ENCODE data around the gene RPL35.
"Not testable (repeated sequence)": the region's sequence is repeated elsewhere in the genome, so short reads cannot be mapped to it uniquely, and the experiment has no call there.

The RPL35 gene

DNA sequence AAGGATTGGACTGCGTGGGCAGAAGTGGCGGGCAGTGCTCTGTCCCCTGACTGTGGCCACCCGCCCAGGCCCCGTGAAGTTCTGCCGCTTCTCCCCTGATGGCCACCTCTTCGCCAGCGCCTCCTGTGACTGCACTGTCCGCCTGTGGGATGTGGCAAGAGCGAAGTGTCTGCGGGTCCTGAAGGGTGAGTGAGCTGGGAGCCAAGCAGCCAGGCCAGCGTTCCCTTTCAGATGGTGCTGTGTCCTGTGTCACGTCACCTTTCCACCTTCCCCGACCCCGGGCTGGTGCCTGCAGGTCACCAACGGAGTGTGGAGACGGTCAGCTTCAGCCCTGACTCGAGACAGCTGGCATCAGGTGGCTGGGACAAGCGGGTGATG lies 6.2 kb downstream of the RPL35 start:
- DNase-seq = no peak

DNA sequence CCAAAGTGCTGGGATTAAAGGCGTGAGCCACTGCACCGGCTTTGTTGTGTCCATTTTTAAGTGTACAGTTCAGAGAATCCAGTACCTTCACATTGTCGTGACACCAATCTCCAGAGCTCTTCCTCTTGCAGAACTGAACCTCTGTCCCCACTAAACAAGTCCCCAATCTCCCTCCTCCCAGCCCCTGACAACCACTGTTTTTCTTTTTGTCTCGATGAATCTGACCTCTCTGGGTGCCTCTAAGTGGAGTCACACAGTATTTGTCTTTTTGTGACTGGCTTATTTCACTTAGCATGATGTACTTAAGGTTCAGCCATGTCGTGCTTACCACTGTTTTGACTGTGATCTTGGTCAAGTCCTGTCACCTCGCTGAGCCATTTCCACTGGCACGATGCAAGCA lies 6.9 kb downstream of the RPL35 start:
- in situ Hi-C loops (cut with HindIII; ENCODE audit: low pct_ligation_motif_present, low pct_unique_long_range_greater_than_20kb, low sequenced_read_pairs) = no loop called here
- DNase-seq = no peak

More for the DNA sequence above, 6.2 kb downstream of the RPL35 start:
- in situ Hi-C loops (cut with HindIII; ENCODE audit: low pct_ligation_motif_present, low pct_unique_long_range_greater_than_20kb, low sequenced_read_pairs) = no loop called here

DNA sequence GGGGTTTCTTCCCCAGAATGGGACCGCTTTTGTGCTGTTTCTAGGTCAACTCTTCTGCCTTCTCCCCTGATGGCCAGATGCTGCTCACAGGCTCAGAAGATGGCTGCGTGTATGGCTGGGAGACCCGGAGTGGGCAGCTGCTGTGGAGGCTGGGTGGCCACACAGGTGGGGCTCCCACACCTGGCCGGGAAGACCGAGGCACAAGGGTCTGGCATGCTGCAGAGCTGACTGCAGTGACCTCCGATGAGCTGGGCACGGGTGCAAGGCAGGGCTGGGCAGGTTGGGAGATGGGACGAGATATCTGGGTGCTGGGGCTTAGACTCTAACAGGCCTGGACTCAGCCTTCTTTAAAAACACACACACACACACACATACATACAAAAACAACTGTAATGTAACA lies 7.6 kb downstream of the RPL35 start:
- no peak for DNase-seq
- in situ Hi-C loops (cut with HindIII; ENCODE audit: low pct_ligation_motif_present, low pct_unique_long_range_greater_than_20kb, low sequenced_read_pairs) = no loop called here

DNA sequence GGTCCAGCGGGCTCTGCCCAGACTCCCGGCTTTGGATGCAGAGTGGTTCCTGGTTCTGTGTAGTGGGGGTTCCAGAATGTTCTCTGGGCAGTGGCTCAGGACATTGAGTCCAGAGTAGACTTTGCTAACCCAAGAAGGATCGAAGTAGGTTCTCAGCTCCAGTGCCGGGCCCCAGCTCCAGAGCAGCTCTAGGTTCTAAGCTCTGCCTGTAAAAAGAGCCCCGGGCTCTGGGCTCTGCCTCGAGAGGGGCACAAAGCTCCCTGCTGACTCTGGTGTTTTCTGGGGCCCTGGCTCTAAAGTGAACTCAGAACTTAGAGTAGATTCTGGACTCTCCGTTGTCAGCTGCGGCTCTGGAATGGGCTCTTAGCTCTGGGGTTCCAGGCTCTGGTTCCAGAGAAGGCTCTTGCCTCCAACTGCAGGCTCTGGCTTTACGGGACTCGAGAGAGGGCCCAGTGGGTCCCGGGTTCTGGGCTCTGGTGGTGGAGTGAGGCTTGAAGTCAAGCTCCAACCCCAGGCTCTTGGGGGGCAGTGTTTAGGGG lies 8.1 kb downstream of the RPL35 start:
- no peak for DNase-seq
- in situ Hi-C loops (cut with HindIII; ENCODE audit: low pct_ligation_motif_present, low pct_unique_long_range_greater_than_20kb, low sequenced_read_pairs) = no loop called here

DNA sequence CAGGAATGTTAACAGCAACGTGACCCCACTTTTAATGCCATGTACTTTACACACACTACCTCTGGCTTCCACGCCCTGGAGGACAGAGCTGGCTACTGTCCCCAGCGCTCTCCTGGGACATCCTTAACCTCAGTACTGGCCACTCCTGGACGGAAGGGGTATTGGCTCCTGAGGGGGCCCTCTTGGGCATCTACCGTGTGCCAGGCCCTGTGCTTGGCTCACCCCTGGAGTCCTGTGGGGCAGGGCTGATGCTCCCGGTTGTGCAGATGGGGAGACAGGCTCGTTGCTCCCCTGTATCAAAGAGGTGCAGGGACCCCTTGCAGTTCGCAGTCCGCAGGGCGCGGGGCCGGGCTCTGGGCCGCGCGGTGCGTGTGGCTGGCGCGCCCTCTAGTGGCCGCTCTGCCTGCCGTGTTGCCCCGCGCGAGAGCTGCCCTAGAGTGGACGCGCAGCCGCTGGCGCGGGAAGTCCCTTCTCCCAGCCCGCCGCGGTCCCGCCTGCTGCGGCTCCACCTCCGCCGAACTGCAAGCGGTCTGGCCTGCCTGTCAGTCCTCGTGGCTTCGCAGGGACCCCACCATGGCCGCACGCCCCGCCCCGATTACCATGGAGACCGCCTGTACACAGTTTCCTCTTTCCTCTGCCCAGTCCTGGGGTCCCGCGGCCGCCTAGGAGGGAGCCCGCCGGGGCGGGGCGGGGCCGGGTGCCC lies 8.8 kb downstream of the RPL35 start, which contains the start of gene WDR38:
TSS of gene WDR38 (plus strand) at position 632 of the 703 bp plus-strand sequence. CDS start 72 bp downstream, outside the sequence.
- peak; percentile 74 for DNase-seq
- in situ Hi-C loops (cut with HindIII; ENCODE audit: low pct_ligation_motif_present, low pct_unique_long_range_greater_than_20kb, low sequenced_read_pairs) = no loop called here

GRCh38 chr9:124852121-124852828 lies 9.5 kb downstream of the RPL35 start:
- no peak for DNase-seq
- in situ Hi-C loops (cut with HindIII; ENCODE audit: low pct_ligation_motif_present, low pct_unique_long_range_greater_than_20kb, low sequenced_read_pairs) = no loop called here

DNA sequence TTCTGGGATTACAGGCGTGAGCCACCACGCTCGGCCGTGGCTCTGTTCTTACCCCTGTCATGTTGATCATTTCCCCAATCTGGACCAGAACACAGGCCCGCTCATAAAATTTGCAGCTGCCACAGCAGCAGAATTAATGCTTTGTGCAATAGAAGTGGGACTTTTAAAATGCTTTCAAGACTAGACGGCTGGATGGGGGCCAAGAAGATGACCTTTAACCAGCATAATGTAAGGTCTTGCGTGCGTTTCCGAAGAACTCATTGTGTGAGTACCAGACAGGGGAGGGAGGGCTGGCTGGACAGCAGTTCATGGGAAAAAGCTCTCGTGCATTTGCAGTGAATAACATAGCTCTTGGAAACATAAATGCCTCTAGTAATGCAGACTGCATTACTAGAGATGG lies 12.0 kb downstream of the RPL35 start:
- in situ Hi-C loops (cut with HindIII; ENCODE audit: low pct_ligation_motif_present, low pct_unique_long_range_greater_than_20kb, low sequenced_read_pairs) = no loop called here

GRCh38 chr9:124846969-124847368 lies 14.8 kb downstream of the RPL35 start:
- in situ Hi-C loops (cut with HindIII; ENCODE audit: low pct_ligation_motif_present, low pct_unique_long_range_greater_than_20kb, low sequenced_read_pairs) = no loop called here
- DNase-seq = no peak

More for the DNA sequence above, 12.0 kb downstream of the RPL35 start:
- DNase-seq = no peak

DNA sequence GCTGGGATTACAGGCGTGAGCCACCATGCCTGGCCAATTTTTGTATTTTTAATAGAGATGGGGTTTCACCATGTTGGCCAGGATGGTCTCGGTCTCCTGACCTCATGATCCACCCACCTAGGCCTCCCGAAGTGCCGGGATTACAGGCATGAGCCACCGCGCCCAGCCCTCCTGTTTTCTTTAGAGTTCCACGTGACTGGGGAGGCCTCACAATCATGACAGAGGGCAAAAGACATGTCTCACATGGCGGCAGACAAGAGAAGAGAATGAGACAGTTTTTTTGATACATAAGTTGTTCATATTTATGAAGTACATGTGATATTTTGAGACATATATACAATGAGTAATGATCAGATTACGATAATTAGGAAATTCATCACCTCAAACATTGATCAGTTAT lies 15.3 kb downstream of the RPL35 start:
- in situ Hi-C loops (cut with HindIII; ENCODE audit: low pct_ligation_motif_present, low pct_unique_long_range_greater_than_20kb, low sequenced_read_pairs); DNase-seq: not testable (repeated sequence)

- in situ Hi-C loops (cut with HindIII; ENCODE audit: low pct_ligation_motif_present, low pct_unique_long_range_greater_than_20kb, low sequenced_read_pairs) = no loop called here
- no peak for DNase-seq
Observed at GRCh38 chr9:124844291-124844690, 17.5 kb downstream of the RPL35 start.

DNA sequence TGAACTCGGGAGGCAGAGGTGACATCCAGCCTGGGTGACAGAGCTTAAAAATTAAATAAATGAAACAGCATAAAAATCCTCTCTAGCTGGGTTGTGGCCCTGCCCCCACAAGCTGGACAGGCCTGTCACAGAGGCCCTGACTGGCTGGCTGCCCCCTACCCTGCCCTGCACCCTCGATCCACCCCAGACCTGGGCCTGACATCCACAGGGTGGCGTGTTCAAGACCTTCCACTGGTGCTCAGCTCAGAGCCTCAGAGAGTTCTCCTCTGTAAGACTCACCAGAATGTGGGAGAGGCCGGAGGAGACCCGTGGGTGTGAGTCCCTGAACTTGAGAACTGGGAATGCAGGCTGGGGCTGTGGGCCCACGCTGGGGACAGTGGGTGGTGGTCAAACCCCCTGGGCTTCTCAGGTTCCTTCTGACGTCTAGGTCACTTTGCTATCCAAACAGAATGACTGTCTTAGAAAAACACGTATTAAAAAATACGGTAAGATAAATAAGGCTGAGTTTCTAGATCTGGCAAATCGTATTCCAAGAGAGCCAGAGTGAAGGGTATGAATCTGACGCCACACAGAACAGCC lies 18.2 kb downstream of the RPL35 start:
- no peak for DNase-seq
- in situ Hi-C loops (cut with HindIII; ENCODE audit: low pct_ligation_motif_present, low pct_unique_long_range_greater_than_20kb, low sequenced_read_pairs) = no loop called here

DNA sequence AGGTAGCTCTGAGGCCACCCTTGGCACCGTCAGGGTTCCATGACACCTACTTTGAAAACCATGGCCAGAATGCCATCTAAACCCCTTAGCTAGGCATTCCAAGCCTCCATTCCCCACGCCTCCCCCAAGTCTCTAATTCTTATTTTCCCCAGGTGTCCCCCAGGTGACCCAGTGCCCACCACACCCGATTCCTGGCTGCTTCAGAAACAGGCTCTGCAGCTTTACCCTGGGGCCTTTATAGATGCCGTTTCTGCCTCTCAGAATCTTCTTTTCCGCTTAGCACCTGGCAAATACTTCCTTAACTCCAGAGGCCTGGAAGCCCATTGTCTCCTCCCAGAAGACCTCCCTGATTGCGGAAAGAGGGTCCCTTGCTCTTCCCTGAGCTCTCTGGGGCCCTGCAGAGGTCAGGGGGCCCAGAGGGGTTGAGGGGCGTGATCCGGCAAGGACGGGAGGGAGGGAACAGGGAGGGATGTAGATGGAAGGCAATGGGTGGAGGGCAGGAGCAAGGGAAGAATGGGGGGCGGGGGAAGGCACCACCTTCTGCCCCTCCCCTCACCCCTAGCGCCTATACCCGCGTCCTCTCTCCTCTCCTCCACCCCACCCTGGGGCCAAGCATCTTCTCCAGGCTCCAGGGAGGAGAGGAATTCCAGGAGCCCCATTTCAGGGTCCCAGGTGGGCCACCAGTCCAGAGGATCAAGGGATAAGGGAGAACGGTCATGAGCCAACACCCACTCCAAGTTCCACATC lies 20.5 kb downstream of the RPL35 start:
- DNase-seq = no peak
- in situ Hi-C loops (cut with HindIII; ENCODE audit: low pct_ligation_motif_present, low pct_unique_long_range_greater_than_20kb, low sequenced_read_pairs) = no loop called here

DNA sequence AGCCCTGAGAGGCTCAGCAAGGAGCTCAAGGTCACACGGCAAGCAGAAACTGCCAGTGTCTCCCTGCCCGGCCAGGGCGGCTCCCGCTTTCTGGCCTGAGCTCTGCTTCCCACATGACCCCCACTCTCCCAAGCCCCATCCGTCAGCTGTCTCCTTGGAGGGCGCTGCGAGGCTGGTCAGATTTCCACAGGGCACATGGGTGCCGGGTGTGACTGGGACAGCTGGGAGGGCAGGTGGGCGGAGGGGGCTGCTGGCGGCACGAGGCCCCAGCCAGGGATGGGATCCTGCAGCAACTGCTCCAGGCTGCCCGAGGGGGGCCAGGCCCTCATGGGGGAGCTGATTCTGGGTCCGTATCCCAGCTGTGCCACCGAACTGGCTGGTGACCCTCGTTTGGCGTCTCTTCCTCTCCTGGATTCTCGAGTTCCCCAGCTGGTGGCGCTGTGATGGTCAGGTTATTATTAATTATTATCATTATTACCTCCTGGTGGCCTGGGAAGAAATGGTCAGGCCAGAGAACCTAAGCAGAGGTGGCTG lies 21.4 kb downstream of the RPL35 start:
- in situ Hi-C loops (cut with HindIII; ENCODE audit: low pct_ligation_motif_present, low pct_unique_long_range_greater_than_20kb, low sequenced_read_pairs) = no loop called here
- DNase-seq = no peak

- in situ Hi-C loops (cut with HindIII; ENCODE audit: low pct_ligation_motif_present, low pct_unique_long_range_greater_than_20kb, low sequenced_read_pairs) = no loop called here
- DNase-seq = peak; percentile 40
Observed at GRCh38 chr9:124839612-124840299, 22.0 kb downstream of the RPL35 start.

- in situ Hi-C loops (cut with HindIII; ENCODE audit: low pct_ligation_motif_present, low pct_unique_long_range_greater_than_20kb, low sequenced_read_pairs); DNase-seq: not testable (repeated sequence)
Observed at GRCh38 chr9:124838567-124839275, 23.0 kb downstream of the RPL35 start.

DNA sequence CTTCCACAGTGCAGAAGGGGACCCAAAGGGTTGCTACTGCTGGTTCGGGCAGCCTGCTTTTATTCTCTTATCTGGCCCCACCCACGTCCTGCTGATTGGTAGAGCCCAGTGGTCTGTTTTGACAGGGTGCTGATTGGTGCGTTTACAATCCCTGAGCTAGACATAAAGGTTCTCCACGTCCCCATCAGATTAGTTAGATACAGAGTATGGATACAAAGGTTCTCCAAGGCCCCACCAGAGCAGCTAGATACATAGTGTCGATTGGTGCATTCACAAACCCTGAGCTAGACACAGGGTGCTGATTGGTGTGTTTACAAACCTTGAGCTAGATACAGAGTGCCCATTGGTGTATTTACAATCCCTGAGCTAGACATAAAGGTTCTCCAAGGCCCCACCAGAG lies 23.6 kb downstream of the RPL35 start:
- in situ Hi-C loops (cut with HindIII; ENCODE audit: low pct_ligation_motif_present, low pct_unique_long_range_greater_than_20kb, low sequenced_read_pairs); DNase-seq: not testable (repeated sequence)

GRCh38 chr9:124835026-124835557 lies 26.7 kb downstream of the RPL35 start:
- peak; percentile 66 for DNase-seq
- in situ Hi-C loops (cut with HindIII; ENCODE audit: low pct_ligation_motif_present, low pct_unique_long_range_greater_than_20kb, low sequenced_read_pairs) = no loop called here
